ENCODE measurements around the gene P2RX1. TPM values are rescaled to one million over a fixed set of nuclear protein-coding genes. Genes with fewer than 3 reads are reported as not detected.

The P2RX1 gene
- total RNA-seq, 1 experiment from 2014 or later: not detected

- Histone ChIP-seq H2AFZ (ENCODE audit: low read length) (no peak overlapping the region), H3K56ac (ENCODE audit: insufficient read length, low read depth, low read length) (no peak overlapping the region), H3K4me2 (ENCODE audit: insufficient read depth, insufficient read length, low read length) (no peak overlapping the region), H3K4ac (ENCODE audit: low read depth, low read length) (no peak overlapping the region), H2BK15ac (ENCODE audit: low read depth, low read length) (no peak overlapping the region), H4K5ac (ENCODE audit: insufficient read length, low read depth, low read length) (no peak overlapping the region), H3K9ac (ENCODE audit: extremely low read depth, insufficient read length, low read length) (no peak overlapping the region), H2BK5ac (ENCODE audit: insufficient read length, low read length) (no peak overlapping the region), H3T11ph (ENCODE audit: low read length) (no peak overlapping the region), H2BK20ac (ENCODE audit: low read depth, low read length, poor library complexity, severe bottlenecking) (no peak overlapping the region), H3K14ac (ENCODE audit: insufficient read depth, low read length) (no peak overlapping the region), H3K4me1 (ENCODE audit: insufficient read depth, low read length) (no peaks in the 10 kb centered on the region), H3K9me3 (ENCODE audit: control insufficient read depth, low read depth, low read length) (no peaks in the 10 kb centered on the region), H4K91ac (ENCODE audit: insufficient read length, low read depth, low read length) (no peak overlapping the region), H4K20me1 (ENCODE audit: control insufficient read depth, insufficient read depth, insufficient read length) (no peaks in the 10 kb centered on the region), H4K8ac (replicated peaks; ENCODE audit: insufficient read length, low read depth, low read length) (no peak overlapping the region), H2BK120ac (ENCODE audit: low read depth, low read length, poor library complexity, severe bottlenecking) (no peak overlapping the region), H3K27ac (ENCODE audit: insufficient read length, low read depth, low read length) (no peak overlapping the region), H3K23ac (ENCODE audit: insufficient read length, low read depth, low read length) (no peak overlapping the region), H3K23me2 (ENCODE audit: insufficient read length, low read depth, low read length, poor library complexity, severe bottlenecking) (no peaks in the 10 kb centered on the region), H3K18ac (ENCODE audit: insufficient read length, low read depth, low read length) (no peak overlapping the region), H3K79me1 (ENCODE audit: insufficient read depth, low read depth, low read length, poor library complexity, severe bottlenecking) (no peaks in the 10 kb centered on the region), H3K27me3 (ENCODE audit: insufficient read depth, low read length) (no peaks in the 10 kb centered on the region), H3K79me2 (ENCODE audit: insufficient read depth, low read length) (no peaks in the 10 kb centered on the region), H2AK5ac (ENCODE audit: insufficient read length, low read length) (no peak overlapping the region), H2BK12ac (ENCODE audit: insufficient read length, low read depth, low read length) (no peak overlapping the region)
- no CpG with 5 or more reads among the region's 11 CpGs for WGBS (ENCODE audit: extremely low coverage, insufficient read length, low lambda C conversion rate)
- Mint-ChIP-seq H3K36me3 (ENCODE audit: insufficient read depth in 1 of 3, low read depth in 3 of 3) (no peaks in the 10 kb centered on the region), H3K9me3 (peaks cover 0 to 3% of the 10 kb centered on the region in 2 experiments; a peak in 2 of 5 replicates), H3K4me3 (no peak overlapping the region), H3K27me3 (ENCODE audit: low read depth) (peaks cover 4% of the 10 kb centered on the region; the same call in 1 of the 2 replicates), H3K27ac (no peak overlapping the region), H3K4me1 (peaks cover 8 to 19% of the 10 kb centered on the region in 2 experiments; a peak in 3 of 4 replicates)
- no peak for DNase-seq
- no peak for TF ChIP-seq CTCF (conservative IDR thresholded peaks at IDR 0.05)
Measured at GRCh38 chr17:3917391-3917931, 1.2 kb upstream of the P2RX1 start.
